Ovary (tissue), 9 donors: Measurements from ENCODE around the gene SLITRK4. TPM values are rescaled to one million over a fixed set of nuclear protein-coding genes. Genes with fewer than 3 reads are reported as not detected.

ENCODE experiments used
- DNase-seq, 5 donors: peaks; one replicate each; pipeline ENCODE4 v3.0.0-alpha.2; 2019 to 2020
- H3K27ac ChIP-seq, 2 donors: fragments of 200-600 bp; one replicate each; pipeline versions ENCODE4 v1.5.1 to v1.8.0; 2019 to 2022
- H3K27me3 ChIP-seq: fragments of 200-600 bp; one replicate; pipeline ENCODE4 v1.8.0; 2022
- H3K36me3 ChIP-seq: fragments of 200-600 bp; sonication (generic); one replicate; pipeline ENCODE4 v1.5.1; 2019
- H3K4me1 ChIP-seq: one replicate; pipeline ENCODE4 v1.8.1; 2013; ENCODE audit warnings: mild to moderate bottlenecking, moderate library complexity; ENCODE audit not compliant: insufficient read depth
- H3K4me3 ChIP-seq: fragments of 200-600 bp; sonication (generic); one replicate; pipeline ENCODE4 v1.5.1; 2017
- H3K9me3 ChIP-seq, 2 donors: fragments of 200-600 bp in 1 of 2; sonication (generic) in 1 of 2; one replicate each; pipeline versions ENCODE4 v1.5.1 to v1.8.1; 2013 to 2019; ENCODE audit warnings: mild to moderate bottlenecking in 1 of 2, moderate library complexity in 1 of 2
- CTCF ChIP-seq, 3 donors: fragments of 450-650 bp in 2 of 3; fragments of 200-600 bp in 1 of 3; IDR thresholded peaks; one replicate each; pipeline versions ENCODE4 v1.5.1 to v1.8.0; 2016 to 2022; ENCODE audit warnings: antibody characterized with exemption in 3 of 3, mild to moderate bottlenecking in 1 of 3
- EP300 ChIP-seq: sonication (generic); formaldehyde crosslinking; IDR thresholded peaks from one replicate; pipeline ENCODE4 v1.6.1; 2017; ENCODE audit warnings: antibody characterized with exemption
- POLR2A ChIP-seq: fragments of 450-650 bp; IDR thresholded peaks from one replicate; pipeline ENCODE4 v1.6.1; 2017; ENCODE audit warnings: antibody characterized with exemption, mild to moderate bottlenecking, moderate library complexity
- WGBS, 3 donors: extraction: QIAGEN DNeasy Blood & Tissue Kit in 1 of 3; methylation state at CpG; one replicate each; pipeline versions ENCODE4 v1.1.5 to v1.1.7; 2013 to 2017; 5-methylcytosine and 5-hydroxymethylcytosine counted together
- intact Hi-C, 4 donors: fragments of 100-400 bp; cut with DNase I; formaldehyde crosslinking; loops; one replicate each; pipeline versions ENCODE4 v1.11.0 to v1.15.1; 2022 to 2023
- polyA plus RNA-seq, 2 donors: library from polyadenylated mRNA; stranded (reverse); fragments of 200-250 nt in 1 of 2; fragments of 350-450 nt in 1 of 2; fragmentation: Illumina TruSeq in 1 of 2; extraction: RNeasy Lipid Tissue Mini Kit (QIAGEN cat#74804) in 1 of 2; gene quantifications; one replicate each; pipeline ENCODE4 v1.2.3, GENCODE V29; 2013 to 2014
- total RNA-seq, 7 donors: library from RNA; depleted of rRNA in 2 of 7; stranded (reverse); fragments of >200 nt in 2 of 7; fragmentation: NEBNext Ultra II Directional in 3 of 7; extraction: Animal tissue kit (Norgen Biotek cat#: 25700) in 3 of 7; gene quantifications; one replicate each; pipeline versions ENCODE4 v1.1.0 to v1.2.4, GENCODE V29; 2016 to 2023
- donor health status: DM: no; HTN: no; CAD: no; lungs with moderate emphysema.
- donor health status: DM: no; HTN: no; CAD: no.
- donor health status: Bipolar disorder and iron deficiency.
- donor health status: DM: yes; HTN: yes; CAD: no.
- donor health status: DM: no; HTN: no; CAD: no.
- donor health status: DM: yes; HTN: yes; CAD: no.

The SLITRK4 gene
- total and polyA plus RNA-seq, 9 donors: 0.44 to 5.9 (median 2.3) TPM

- 36 to 57% (median 45%) methylated on average over 2 of the region's 2 CpGs for WGBS, 3 donors
- Histone ChIP-seq H3K27me3 (no peaks in the 10 kb centered on the region), H3K9me3 (no peaks in the 10 kb centered on the region), H3K4me1 (no peaks in the 10 kb centered on the region), H3K27ac (no peak overlapping the region), H3K4me3 (no peak overlapping the region), H3K36me3 (no peaks in the 10 kb centered on the region)
- DNase-seq: no peak
- no peak for TF ChIP-seq EP300
- TF ChIP-seq POLR2A: no peak
- TF ChIP-seq CTCF (IDR thresholded peaks at IDR 0.05): no peak
- intact Hi-C loops: no loop called here
Observed at GRCh38 chrX:143623657-143624056, 12.2 kb downstream of the SLITRK4 start.

GRCh38 chrX:143621276-143621675 lies 14.6 kb downstream of the SLITRK4 start:
- no peaks in the 10 kb centered on the region for H3K9me3 ChIP-seq
- WGBS, 3 donors: 64 to 80% (median 66%) methylated on average over 2 of the region's 2 CpGs
- H3K36me3 ChIP-seq: no peaks in the 10 kb centered on the region
- H3K27me3 ChIP-seq: no peaks in the 10 kb centered on the region
- no peak overlapping the region for H3K27ac ChIP-seq
- no peak for DNase-seq
- no peak for TF ChIP-seq POLR2A
- TF ChIP-seq CTCF (IDR thresholded peaks at IDR 0.05): no peak
- TF ChIP-seq EP300: no peak
- no peaks in the 10 kb centered on the region for H3K4me1 ChIP-seq
- H3K4me3 ChIP-seq: no peak overlapping the region
- intact Hi-C loops: no loop called here

- intact Hi-C loops: no loop called here
- no peak for DNase-seq
- 77 to 79% (median 78%) methylated on average over 4 of the region's 4 CpGs for WGBS, 3 donors
- H3K9me3 ChIP-seq: no peaks in the 10 kb centered on the region
- H3K36me3 ChIP-seq: no peaks in the 10 kb centered on the region
- H3K4me3 ChIP-seq: no peak overlapping the region
- no peaks in the 10 kb centered on the region for H3K27me3 ChIP-seq
- TF ChIP-seq EP300 (no peak), CTCF (IDR thresholded peaks at IDR 0.05) (no peak), POLR2A (no peak)
- H3K4me1 ChIP-seq: no peaks in the 10 kb centered on the region
- H3K27ac ChIP-seq: no peak overlapping the region
Observed at GRCh38 chrX:143615851-143616250, 20.1 kb downstream of the SLITRK4 start.

GRCh38 chrX:143601809-143602208 lies 34.1 kb downstream of the SLITRK4 start:
- Histone ChIP-seq H3K4me1 (no peaks in the 10 kb centered on the region), H3K27me3 (no peaks in the 10 kb centered on the region), H3K27ac (no peak overlapping the region), H3K9me3 (no peaks in the 10 kb centered on the region), H3K36me3 (no peaks in the 10 kb centered on the region), H3K4me3 (no peak overlapping the region)
- 87 to 95% (median 89%) methylated on average over 1 of the region's 1 CpG for WGBS, 3 donors
- TF ChIP-seq POLR2A (no peak), CTCF (IDR thresholded peaks at IDR 0.05) (no peak), EP300 (no peak)
- intact Hi-C loops: no loop called here
- no peak for DNase-seq

- 67 to 68% (median 68%) methylated on average over 2 of the region's 2 CpGs for WGBS, 3 donors
- no peaks in the 10 kb centered on the region for H3K4me1 ChIP-seq
- H3K4me3 ChIP-seq: no peak overlapping the region
- H3K27ac ChIP-seq: no peak overlapping the region
- TF ChIP-seq CTCF (IDR thresholded peaks at IDR 0.05) (no peak), POLR2A (no peak), EP300 (no peak)
- no peaks in the 10 kb centered on the region for H3K27me3 ChIP-seq
- intact Hi-C loops: no loop called here
- no peaks in the 10 kb centered on the region for H3K36me3 ChIP-seq
- DNase-seq: no peak
- H3K9me3 ChIP-seq: no peaks in the 10 kb centered on the region
Observed at GRCh38 chrX:143581240-143581639, 54.7 kb downstream of the SLITRK4 start.
